Measurements from ENCODE around the gene COL2A1.
"Not testable (repeated sequence)": the region's sequence is repeated elsewhere in the genome, so short reads cannot be mapped to it uniquely, and the experiment has no call there.

COL2A1 gene

DNA sequence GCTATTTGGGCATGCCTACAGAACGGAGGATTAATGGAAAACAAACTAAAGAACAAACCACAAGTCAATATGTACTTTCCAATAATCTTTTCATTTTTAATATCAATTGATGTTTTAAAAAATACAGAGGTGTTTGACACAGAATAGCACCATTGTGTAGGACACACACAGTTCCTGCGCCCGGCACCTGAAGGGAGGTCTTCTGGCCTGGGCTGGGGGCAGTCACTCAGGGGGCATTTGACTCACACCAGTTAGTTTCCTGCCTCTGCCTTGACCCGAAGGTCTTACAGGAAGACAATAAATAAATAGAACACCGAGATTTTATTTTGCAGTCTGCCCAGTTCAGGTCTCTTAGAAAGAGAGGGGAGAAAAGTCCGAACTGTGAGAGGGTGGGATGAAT is 31.4 kb downstream of the COL2A1 start:
- no peak for DNase-seq

DNA sequence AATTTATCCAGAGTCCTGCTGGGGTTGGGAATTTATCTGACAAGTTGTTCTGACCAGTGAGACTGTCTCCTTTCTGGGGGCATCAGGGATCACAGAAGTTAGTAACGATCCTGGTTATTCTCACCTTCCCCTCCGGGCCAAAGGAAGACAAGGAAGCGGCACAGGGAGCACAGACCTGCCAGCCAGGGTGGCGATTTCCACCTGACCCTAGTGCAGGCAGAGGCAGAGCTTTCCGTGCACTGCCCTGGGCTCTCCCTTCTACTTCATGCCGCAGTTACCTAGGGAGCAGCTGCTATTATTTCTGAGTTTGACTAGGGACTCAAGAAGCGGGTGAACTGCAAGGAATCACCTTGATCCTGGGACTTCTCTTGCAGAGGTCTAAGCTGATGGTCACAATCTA is 33.4 kb downstream of the COL2A1 start:
- no peak for DNase-seq

DNA sequence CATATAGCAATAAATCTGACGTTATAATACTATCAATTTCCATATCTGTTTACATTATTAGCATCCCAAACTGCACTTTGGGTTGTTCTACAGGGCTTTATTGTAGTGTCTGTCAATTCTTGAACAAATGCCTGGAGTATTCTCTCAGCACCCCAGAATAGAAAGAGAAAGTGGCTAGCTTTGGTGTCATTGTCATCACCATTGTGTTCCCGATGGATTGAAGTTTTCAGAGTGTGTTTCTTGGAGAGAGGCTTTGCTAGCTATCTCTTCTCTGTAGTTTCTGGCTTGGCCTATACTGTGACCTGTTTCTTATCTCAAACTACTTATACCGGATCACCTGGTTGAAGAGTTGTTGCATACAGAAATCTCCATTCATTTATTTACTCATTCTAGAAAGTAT is 34.4 kb downstream of the COL2A1 start:
- no peak for DNase-seq

DNA sequence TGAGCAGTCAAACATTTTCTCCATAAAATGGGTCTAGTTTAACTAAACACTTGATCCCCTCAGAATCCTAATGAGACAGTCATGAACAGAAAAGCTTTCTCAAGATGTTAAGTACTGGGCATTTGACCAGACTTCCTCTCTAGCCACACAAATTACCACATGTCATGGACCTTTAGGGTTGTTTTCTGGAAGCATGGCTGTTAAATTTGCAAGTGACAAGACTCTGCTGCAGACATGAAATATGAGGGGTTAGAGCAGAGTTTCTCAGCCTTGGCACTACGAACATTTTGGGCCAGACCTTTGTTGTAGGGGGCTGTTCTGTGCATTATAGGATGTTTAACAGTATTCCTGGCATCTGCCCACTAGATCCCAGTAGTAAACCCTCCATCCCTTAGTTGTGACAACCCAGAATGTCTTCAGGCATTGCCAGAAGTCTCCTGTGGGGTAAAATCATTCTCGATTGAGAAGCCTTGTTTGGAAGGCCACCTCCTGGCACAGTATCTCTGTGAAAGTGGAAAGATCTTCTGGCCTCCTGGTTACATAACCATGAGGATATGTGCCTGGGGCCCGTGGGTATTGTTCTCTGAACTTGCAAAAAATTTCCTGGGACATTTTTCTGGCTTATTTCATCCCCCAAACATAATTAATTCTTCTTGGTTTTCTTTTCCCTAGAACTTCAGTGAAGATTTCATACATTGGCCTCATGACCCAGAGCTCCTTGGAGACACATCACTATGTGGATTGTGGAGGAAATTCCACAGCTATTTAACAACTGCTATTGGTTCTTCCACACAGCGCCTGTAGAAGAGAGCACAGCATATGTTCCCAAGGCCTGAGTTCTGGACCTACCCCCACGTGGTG is 36.6 kb downstream of the COL2A1 start:
- no peak for DNase-seq

- no peak for DNase-seq
Observed at GRCh38 chr12:47965581-47965980, 38.7 kb downstream of the COL2A1 start.

DNA sequence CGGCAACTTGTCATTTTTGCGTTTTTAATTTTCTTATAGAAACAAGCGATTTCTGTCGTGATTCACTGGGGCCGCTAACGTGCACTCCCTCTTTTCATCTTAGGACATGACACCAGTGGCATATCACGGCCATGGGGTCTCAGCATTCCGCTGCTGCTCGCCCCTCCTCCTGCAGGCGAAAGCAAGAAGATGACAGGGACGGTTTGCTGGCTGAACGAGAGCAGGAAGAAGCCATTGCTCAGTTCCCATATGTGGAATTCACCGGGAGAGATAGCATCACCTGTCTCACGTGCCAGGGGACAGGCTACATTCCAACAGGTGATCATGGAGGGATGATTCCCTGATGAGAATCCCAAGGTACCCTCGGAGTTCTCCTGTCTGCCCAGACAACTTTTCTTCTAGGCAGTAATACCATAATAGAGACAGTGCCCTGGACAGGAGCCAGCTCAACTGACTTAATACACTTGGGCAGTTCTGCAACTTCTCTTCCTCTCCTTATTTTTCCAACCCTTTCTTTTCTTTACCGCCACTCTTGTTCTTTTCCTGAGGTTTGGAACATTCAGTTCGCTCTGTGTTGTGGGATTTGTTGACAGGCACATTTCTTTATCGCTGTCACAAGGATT is 40.1 kb downstream of the COL2A1 start:
- DNase-seq: no peak

DNA sequence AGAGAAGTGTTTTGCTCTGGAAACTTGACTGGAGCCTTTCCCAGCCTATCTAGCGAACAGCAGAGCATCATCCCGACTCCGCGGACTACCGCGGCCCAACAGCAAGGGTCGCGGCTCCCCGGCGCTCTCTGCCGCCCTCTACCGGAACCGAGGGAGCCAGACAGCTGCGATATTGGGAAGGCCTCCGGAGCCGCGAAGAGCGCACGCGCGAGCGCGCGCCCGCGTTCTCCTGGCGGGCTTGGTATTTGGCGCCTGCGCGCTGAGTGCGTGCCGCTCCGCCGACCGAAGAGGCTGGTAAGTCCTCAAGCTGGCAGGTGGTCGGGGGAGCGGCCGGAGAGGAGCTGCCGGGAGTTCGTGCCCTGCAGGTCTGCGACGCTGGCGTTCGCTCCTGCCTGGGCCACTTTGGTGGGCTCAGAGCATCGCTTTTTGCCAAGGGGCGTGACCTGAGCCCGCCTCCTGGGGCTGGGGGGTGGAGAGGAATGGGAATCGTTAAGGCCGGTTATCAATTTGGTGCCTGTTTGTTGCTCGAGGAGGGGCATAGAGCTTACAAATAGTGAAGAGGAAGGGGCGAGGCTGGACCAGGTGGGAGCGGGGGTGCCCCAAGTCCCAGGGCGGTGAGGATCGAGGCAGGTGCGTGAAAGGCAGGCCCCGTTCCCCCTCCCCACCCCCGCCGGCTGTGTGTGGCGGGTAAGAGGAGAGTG is 40.8 kb downstream of the COL2A1 start, which contains the start of gene TMEM106C:
TMEM106C (plus strand) TSS at position 257 of the 701 bp plus-strand sequence. CDS start 641 bp downstream, outside the sequence.
- peak; percentile 89 for DNase-seq

DNA sequence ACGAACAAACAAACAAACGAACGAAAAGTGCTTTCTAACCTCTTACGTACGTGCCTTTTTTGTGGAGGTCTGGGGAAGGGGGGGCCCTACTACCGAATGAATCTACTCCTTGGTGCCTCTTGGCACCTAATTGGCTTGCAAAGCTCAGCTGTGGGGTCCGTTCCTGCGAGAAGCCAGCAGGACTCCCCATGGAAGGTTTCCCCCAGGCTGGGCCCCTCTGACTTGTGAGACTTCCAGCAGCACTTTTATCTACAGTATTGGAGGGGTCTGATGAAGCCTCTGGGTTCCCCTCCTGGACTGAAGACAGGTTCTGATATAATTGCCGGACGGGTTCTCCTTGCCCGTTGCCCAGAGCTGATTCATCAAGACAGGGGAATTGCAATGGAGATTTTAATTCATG is 42.1 kb downstream of the COL2A1 start:
- DNase-seq: no peak

GRCh38 chr12:47957671-47958070 is 46.6 kb downstream of the COL2A1 start:
- DNase-seq: not testable (repeated sequence)

- no peak for DNase-seq
Observed at GRCh38 chr12:47955059-47955458, 49.2 kb downstream of the COL2A1 start.

GRCh38 chr12:47954467-47955045 is 49.7 kb downstream of the COL2A1 start:
- DNase-seq: no peak

GRCh38 chr12:47954058-47954457 is 50.2 kb downstream of the COL2A1 start:
- no peak for DNase-seq

DNA sequence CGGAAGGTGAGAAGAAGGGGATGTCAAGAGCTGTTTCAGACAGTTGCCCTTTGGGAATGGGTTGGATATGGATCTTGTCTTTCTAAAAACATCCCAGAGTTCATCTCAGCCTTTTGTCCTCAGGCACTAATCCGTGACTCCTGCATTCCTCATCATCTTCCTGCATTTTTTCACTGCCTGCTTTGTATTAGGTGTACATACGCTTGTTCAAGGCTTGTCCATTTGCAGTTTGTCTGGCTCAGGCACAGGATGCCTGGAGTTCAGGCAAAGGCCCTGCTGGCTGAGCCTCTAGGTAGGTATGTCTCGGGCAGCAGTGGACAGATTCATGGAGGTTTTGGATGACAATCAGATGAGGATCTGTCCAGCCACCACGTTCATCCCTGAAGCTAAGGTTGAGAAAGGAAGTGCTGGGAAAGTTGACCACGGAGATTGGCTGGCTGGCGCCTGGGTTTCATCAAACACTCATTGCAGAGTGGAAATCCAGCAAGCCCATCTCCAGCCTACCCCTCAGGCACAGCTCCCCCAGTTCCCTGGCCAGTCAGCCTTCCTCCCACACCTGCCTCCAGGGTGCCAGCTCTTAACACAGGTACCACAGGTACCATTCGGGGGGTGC is 53.3 kb downstream of the COL2A1 start:
- peak; percentile 5 for DNase-seq

- peak; percentile 67 for DNase-seq
Observed at GRCh38 chr12:47949441-47950341, 54.6 kb downstream of the COL2A1 start.

DNA sequence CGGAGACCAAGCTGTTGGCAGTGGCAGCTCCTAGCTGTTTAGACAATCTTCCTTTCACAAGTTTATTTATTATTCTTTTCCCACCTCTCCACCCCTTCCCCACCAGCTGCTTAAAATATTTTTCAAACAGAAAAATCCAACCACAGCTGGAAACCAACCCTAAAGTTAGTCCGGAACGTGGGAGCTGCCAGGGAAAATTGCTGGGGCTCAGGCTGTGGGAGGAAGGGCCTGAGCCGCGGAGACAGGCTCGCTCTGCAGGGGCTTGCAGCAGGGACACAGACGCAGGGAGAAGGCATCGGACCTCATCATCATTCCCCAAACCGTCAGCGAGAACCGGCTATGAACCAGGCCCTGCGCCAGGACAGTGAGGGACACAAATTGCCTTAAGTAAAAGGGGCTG is 56.9 kb downstream of the COL2A1 start:
- no peak for DNase-seq

- peak; percentile 19 for DNase-seq
Observed at GRCh38 chr12:47946413-47947323, 57.6 kb downstream of the COL2A1 start.

GRCh38 chr12:47945341-47945728 is 58.9 kb downstream of the COL2A1 start:
- no peak for DNase-seq

GRCh38 chr12:47944685-47945340 is 59.5 kb downstream of the COL2A1 start:
- no peak for DNase-seq

DNA sequence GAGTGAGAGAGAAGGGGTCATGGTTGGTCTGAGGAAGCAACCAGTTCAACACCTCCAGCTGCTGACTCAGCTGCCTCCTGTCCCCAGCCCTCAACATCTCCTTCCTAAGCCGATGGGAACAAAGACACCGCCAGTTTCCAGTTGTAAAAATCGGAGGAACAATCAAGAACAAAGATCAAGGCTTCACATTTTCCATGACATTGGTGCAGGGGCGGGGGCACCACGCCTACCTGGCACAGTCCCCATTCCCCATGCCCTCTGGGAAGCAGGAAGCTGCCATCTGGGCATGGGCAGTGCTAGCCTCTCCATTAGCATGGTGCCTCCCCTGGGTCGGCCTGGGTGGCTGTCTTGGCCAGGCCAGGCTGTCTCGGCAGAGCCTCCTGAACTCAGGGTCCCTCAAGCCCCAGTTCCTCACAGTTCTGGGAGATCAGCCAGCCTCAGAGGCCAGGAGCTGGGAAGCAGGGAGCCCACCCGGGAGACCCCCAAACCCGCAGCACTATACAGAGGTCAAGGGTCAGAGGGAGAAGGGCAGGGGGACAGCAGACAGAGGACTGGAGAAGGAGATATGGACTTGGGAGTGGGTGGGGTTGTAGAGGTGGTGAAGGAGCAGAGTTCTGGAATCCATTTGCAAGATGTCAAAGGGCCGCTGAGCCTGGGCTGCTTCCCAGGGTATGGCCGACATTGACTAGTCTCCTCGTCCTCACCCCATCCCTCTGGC is 60.5 kb downstream of the COL2A1 start:
- DNase-seq: no peak

All from kidney glomerular epithelial cell (primary cell).